Body of pancreas (tissue), 4 donors: ENCODE data around the gene LRRC75A.

Experiments used
- CTCF ChIP-seq, 7 experiments: fragments of 450-650 bp in 4 of 7; fragments of 200-600 bp in 3 of 7; sonication (generic) in 3 of 7; IDR thresholded peaks; one replicate each; pipeline ENCODE4 v1.5.1; 2016 to 2019; ENCODE audit warnings: antibody characterized with exemption in 7 of 7
- POLR2A ChIP-seq, 3 donors: fragments of 450-650 bp; IDR thresholded peaks; one replicate each; pipeline ENCODE4 v1.6.1; 2016; ENCODE audit warnings: antibody characterized with exemption in 3 of 3, mild to moderate bottlenecking in 2 of 3

GRCh38 chr17:16515933-16516332 is 23.9 kb upstream of the LRRC75A start:
- no peak for TF ChIP-seq POLR2A (IDR thresholded peaks at IDR 0.05)
- TF ChIP-seq CTCF (IDR thresholded peaks at IDR 0.05) = no peak
